UCSD-AML1 (cell line): ENCODE data around the gene AHNAK.
"Not testable (repeated sequence)": the region's sequence is repeated elsewhere in the genome, so short reads cannot be mapped to it uniquely, and the experiment has no call there.

Source experiments
- DNase-seq: peaks from one replicate; lab custom pipeline; 2025; ENCODE audit not compliant: unreplicated experiment; lab: John Stamatoyannopoulos, UW

The AHNAK gene

DNA sequence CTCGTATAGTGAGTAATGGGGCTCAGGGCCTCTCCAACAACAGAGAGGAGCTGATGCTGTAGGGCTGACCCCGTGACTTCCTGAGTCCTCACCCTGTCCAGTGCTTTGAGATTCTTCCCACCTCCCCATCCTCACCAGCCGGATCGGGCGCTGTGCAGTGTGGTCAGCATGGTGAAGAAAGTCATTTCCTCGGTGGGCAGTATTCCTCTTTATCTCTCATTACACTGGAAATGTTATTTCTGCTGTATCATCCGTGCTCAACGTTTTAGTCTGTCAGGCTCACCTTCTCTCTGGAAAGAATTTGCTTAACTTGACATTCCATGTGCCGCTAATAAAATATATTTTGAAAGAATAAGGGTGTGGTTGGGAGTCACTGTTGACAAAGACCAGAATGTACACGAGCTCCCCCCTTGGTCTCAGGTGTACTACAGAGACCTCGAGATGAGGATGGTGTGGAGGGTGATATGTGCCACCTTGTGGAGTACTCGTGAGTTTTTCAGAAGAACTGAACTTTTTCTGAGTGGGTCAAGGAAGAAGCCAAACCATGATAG lies 153.5 kb downstream of the AHNAK start:
- DNase-seq, result peak; percentile 52

DNA sequence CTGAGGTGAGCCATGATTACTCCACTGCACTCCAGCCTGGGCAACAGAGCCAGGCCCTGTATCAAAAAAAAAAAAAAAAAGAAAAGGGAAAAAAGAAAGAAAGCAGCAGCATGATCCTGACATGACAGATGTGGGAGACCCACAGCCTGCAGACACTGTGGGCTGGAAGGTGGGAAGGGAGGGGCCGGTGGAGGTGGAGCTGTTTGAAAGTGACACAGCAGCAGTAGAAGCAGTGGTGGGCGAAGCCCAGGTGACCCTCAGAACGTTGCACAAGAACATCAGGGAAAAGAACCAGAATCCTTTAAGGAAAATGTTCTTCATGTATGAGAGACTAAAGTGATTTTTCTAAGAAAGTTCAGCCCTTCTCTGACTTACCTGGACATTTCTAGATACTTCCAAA lies 154.1 kb downstream of the AHNAK start:
- DNase-seq, result no peak

DNA sequence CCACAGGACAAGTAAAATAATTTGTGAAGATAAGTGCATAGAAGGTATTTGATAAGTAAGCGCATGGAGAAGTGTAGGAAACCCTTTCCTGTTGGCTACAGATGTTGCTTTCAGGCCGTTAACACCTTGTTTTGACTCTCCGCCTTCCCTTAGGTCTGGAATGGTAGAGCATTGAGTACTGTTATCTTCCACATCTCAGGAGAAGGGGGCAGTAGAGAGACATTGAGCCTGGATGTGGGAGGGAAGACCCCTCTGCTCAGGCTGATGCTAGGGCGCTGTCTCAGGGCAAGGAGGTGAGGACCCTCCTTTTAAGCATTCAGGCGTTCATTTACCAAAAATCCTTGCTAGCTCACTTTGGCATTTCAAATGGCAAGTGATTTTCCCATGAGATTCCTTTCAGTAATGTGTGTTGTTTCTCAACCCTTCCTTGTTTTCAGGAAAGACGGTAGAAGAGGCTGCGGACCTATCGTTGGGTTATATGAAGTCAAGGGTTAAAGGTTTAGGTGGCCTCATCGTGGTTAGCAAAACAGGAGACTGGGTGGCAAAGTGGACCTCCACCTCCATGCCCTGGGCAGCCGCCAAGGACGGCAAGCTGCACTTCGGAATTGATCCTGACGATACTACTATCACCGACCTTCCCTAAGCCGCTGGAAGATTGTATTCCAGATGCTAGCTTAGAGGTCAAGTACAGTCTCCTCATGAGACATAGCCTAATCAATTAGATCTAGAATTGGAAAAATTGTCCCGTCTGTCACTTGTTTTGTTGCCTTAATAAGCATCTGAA lies 154.8 kb downstream of the AHNAK start:
- no peak for DNase-seq

GRCh38 chr11:62390722-62391121 lies 155.9 kb downstream of the AHNAK start:
- DNase-seq, result no peak

DNA sequence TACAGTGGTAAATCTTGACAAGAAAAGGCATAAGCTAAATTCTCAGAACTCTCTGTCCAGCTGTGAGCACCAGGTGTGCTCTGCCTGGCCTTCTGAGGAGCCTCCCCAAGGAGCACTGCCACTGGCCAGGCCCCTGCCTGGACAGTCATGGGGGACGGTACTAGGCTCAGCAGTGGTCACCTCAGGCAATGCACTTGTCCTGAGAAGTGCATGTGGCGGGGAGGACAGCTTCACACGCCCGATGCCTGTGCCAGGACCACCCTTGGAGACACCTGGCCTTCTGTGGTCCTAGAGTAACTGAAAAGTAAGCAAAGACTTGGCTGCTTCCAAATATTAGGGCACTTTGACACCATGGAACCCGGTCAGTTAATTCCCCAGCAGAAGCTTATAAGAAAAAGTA lies 156.4 kb downstream of the AHNAK start:
- DNase-seq, result no peak

DNA sequence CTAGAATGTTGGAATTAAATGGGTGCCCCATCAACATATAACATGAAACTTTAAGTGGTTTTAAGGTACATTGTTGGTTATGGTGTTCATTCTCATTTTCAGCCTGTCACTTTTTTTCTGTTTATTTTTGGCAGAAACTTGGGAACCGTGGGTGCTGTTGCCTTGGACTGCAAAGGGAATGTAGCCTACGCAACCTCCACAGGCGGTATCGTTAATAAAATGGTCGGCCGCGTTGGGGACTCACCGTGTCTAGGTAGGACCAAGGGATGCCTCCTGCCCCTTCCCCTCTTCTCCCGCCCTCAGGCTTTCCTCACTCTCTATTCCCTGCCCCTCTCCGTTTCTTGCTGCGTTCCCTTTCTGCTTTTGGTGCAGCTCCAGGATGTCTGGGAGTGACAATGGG lies 157.6 kb downstream of the AHNAK start:
- DNase-seq, result no peak

DNA sequence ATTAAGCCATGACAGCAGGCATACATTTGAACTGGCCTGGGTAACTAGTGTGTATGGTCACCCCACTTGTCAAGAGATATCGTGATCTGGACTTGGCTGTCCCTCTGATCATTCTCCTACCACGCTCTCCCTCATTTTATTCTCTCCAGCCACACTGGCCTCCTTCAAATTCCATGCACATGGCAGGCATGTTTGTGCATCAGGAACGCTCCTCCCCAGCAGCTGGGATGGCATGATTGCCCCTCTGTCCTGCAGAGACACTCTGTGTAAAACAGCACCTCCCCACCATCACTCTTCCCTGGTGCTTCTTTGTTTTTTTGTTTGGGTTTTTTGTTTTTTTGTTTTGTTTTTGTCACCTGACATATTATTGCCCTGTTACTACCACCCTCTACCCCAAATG lies 159.2 kb downstream of the AHNAK start:
- no peak for DNase-seq

- not testable (repeated sequence) for DNase-seq
These were observed 160.5 kb downstream of the AHNAK start for GRCh38 chr11:62386083-62386482.

DNA sequence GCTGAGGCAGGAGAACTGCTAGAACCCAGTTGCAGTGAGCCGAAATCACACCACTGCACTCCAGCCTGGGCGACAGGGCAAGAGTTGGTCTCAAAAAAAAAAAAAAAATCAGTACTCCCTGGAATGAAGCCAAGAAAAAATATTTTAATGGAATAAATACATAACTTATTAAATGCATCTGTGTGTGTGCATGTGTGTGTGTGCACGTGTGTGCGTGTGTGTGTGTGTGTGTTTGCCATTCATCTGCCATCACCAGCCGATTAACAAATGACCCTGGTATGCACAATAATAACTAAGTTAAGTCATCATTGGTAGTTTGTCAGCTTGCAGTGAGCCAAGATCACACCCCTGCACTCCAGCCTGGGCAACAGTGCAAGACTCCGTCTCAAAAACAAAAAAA lies 162.8 kb downstream of the AHNAK start:
- no peak for DNase-seq
